Type B pancreatic cell (in vitro differentiated cells): ENCODE measurements around the gene AKAP13. TPM values are rescaled to one million over a fixed set of nuclear protein-coding genes. Genes with fewer than 3 reads are reported as not detected.
"Not testable (repeated sequence)": the region's sequence is repeated elsewhere in the genome, so short reads cannot be mapped to it uniquely, and the experiment has no call there.

Experiments used
- DNase-seq: peaks from one replicate; pipeline ENCODE4 v3.0.0; 2021; ENCODE audit warnings: mixed read lengths; ENCODE audit not compliant: unreplicated experiment; ENCODE audit errors: extremely low spot score
- H3K27ac Mint-ChIP-seq: 2 replicates; pipeline ENCODE4 v1.8.0; 2021; ENCODE audit warnings: mild to moderate bottlenecking, mixed read lengths
- H3K27me3 Mint-ChIP-seq: 2 replicates; pipeline ENCODE4 v1.8.0; 2021; ENCODE audit warnings: mixed read lengths
- H3K36me3 Mint-ChIP-seq: 2 replicates; pipeline ENCODE4 v1.8.0; 2021; ENCODE audit warnings: mixed read lengths
- H3K4me1 Mint-ChIP-seq: one replicate; pipeline ENCODE4 v1.8.0; 2021; ENCODE audit warnings: mixed read lengths; ENCODE audit not compliant: unreplicated experiment
- H3K4me3 Mint-ChIP-seq: 2 replicates; pipeline ENCODE4 v1.8.0; 2021; ENCODE audit warnings: mild to moderate bottlenecking, mixed read lengths
- H3K9me3 Mint-ChIP-seq: 2 replicates; pipeline ENCODE4 v1.8.0; 2021; ENCODE audit warnings: mixed read lengths
- CTCF ChIP-seq: fragments of 200-600 bp; sonication (generic); conservative IDR thresholded peaks from 2 replicates; pipeline ENCODE4 v1.5.0; 2021; ENCODE audit warnings: antibody characterized with exemption, mild to moderate bottlenecking
- microRNA-seq: library from miRNA; unstranded; fragments of <30 nt; microRNA quantifications from one replicate; pipeline ENCODE4, GENCODE V29; 2020
- total RNA-seq: library from RNA; stranded (reverse); gene quantifications from 2 replicates; pipeline ENCODE4 v1.2.1, GENCODE V29; 2021; ENCODE audit warnings: low replicate concordance

The AKAP13 gene
- total RNA-seq, 1 donor from 2014 or later: 75.7 TPM

DNA sequence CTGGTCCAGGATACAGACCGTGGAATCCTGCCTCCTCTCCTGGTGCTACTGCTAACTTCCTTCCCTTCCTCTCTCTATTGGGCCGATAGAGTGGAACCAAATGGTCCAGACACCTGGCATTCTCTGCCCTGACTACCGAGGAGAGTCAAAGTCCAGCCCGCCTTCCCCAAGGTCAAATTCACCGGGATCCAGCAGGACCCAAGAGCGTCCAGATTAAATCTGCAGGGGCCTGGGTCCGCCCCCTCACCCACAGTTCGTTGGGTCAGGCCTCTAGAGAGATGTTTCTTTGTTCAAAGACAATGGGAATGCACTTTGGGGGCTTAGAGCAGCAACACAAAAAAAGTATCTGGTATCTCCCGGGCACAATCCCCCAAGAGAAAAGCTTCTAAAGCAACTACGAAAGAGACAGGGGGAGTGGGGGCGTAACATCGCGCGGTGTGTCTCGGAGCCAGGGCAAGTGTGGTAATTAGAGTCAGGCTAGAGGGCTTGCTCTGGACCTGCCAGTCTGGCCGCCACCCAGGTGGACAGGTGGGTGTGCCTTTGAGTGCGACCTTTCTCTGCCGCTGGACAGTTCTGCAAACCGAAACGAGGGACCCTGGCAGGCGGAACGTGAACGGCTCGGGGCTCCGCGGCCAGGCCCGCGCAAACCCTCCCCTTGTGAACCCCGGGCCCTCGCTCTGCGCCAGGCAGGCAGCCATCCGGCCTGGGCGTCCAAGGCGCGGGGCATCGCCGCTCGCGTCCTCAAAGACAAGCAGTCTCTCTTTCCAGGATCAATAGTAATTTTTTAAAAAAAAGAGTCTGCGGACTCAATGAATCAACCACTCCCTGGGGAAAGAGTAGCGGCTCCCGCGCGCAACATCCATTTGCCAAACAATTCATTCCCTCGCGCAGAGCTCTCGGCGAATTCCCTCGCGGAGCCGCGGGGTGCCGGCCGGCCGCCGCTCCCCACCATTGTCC lies 413.5 kb downstream of the AKAP13 start:
- Mint-ChIP-seq H3K4me3 (peak overlapping the region; percentile 95), H3K4me1 (peaks cover 30% of the 10 kb centered on the region), H3K36me3 (no peaks in the 10 kb centered on the region), H3K27me3 (no peaks in the 10 kb centered on the region), H3K27ac (peak overlapping the region; percentile 74), H3K9me3 (no peaks in the 10 kb centered on the region)
- no peak for DNase-seq
- no peak for TF ChIP-seq CTCF

DNA sequence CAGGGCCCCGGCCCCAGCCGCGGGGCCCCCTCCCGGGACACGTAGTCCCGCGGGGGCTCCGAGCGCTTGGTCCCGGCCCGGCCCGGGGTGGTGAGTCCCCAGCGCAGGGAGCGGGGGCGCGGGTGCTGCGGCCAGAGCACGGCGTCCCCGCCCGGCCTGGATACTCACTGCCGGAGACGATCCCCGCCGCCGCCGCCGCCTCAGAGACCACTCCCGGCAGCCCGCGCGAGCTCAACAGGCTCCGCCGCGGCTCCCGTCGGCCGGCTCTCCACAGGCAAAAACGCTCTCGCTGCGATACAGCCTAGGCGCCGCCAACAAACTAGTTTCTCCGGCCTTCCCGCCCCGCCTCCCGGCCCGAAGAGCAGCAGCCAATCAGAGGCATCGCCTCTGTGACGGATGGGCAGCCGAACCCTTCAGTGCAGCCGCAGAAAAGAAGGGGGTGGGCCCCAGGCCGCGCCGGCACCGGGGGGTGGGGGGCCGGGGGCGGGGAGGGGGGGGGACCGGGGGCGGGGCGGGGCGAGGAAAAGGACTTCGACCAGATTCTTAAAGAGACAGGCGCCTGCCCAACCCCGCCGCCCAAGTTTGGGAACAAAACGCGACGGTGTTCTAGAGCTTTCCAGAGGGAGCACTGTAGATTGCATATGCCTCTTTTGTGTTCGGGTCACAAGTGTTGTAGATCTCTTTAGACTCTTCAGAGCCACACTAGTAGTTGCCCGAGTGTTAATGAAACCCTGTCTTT lies 414.4 kb downstream of the AKAP13 start, which contains the start of gene KLHL25:
KLHL25 (minus strand) TSS at position 328 of the 739 bp plus-strand sequence. CDS start 25,115 bp downstream, outside the sequence.
- peak within 1 kb of the TSS; percentile 95 for H3K4me3 Mint-ChIP-seq
- no peaks in the 10 kb centered on the region for H3K27me3 Mint-ChIP-seq
- DNase-seq: peak; percentile 92
- no peak for TF ChIP-seq CTCF
- no peaks in the 10 kb centered on the region for H3K36me3 Mint-ChIP-seq
- H3K9me3 Mint-ChIP-seq: no peaks in the 10 kb centered on the region
- H3K4me1 Mint-ChIP-seq: peaks cover 21% of the 10 kb centered on the region
- peak within 1 kb of the TSS; percentile 79 for H3K27ac Mint-ChIP-seq

DNA sequence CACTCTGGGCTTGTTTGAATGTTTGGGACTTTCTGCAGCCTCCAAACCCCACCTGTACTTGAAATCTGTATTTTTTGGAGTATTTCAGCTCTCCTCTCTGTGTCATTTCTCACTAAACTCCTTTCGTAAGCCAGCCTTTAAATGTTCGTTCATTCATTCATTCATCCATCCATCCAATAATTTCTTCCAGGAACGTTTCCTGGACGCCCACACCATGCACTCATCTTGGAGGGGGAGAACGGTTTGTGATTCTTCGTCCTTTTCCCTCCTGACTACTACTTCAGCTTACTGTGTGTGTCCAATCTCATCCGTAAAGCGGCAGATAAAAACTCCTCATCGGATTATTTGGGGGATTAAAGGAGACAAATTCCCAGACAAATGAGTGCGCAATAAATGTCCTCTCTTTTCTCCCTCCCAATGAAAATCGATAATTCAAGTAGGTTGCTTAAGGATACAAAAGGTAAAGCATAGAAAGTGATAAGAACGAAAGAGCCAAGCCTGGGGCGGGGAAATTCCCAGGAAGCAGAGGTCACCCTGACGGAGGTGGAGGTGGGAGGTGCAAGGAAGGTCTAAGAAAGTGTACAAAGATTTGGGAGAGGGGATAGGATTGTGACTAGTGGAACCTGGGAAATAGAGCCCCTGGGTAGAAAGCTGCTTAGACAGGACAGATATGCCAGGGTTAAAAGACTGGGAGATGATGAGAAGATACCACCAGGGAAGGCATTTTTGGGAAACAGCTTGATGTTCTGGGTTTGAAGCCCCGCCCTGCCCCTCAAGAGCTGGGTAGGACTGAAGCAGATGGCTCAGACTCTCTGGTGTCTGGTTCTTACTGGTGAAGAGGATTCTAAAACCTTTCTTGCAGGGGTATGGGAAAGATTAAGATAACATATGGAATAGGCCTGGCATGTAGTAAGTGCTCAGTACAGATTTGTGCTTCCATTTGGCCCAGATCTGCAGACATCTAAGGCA lies 415.2 kb downstream of the AKAP13 start:
- no peak for DNase-seq
- Mint-ChIP-seq H3K36me3 (no peaks in the 10 kb centered on the region), H3K4me1 (peaks cover 24% of the 10 kb centered on the region), H3K27ac (peak overlapping the region; percentile 79), H3K27me3 (no peaks in the 10 kb centered on the region), H3K9me3 (no peaks in the 10 kb centered on the region), H3K4me3 (peak overlapping the region; percentile 91)
- no peak for TF ChIP-seq CTCF

GRCh38 chr15:85796371-85796770 lies 416.0 kb downstream of the AKAP13 start:
- H3K27ac Mint-ChIP-seq, H3K36me3 Mint-ChIP-seq, H3K27me3 Mint-ChIP-seq, DNase-seq, H3K9me3 Mint-ChIP-seq: not testable (repeated sequence)
- H3K4me3 Mint-ChIP-seq: peak overlapping the region; percentile 91
- H3K4me1 Mint-ChIP-seq: peaks cover 24% of the 10 kb centered on the region

Small RNA genes within 50 kb of the gene (microRNA-seq; reads per million reads assigned to microRNA genes)
- gene MIR1276: 14.0 reads per million, percentile 37 among the genes with 10 or more reads in this experiment
- 177 reads per million, percentile 67 among the genes with 10 or more reads in this experiment for gene MIR7706
